HG02588 (cell line): ENCODE results near the gene NOSTRIN.
"Not testable (repeated sequence)": the region's sequence is repeated elsewhere in the genome, so short reads cannot be mapped to it uniquely, and the experiment has no call there.

Source experiments
- ATAC-seq: cut with Tn5 transposase; IDR thresholded peaks from one replicate; pipeline ENCODE4 v1.9.1; 2021; ENCODE audit warnings: mild to moderate bottlenecking, moderate library complexity; ENCODE audit not compliant: unreplicated experiment

NOSTRIN gene

DNA sequence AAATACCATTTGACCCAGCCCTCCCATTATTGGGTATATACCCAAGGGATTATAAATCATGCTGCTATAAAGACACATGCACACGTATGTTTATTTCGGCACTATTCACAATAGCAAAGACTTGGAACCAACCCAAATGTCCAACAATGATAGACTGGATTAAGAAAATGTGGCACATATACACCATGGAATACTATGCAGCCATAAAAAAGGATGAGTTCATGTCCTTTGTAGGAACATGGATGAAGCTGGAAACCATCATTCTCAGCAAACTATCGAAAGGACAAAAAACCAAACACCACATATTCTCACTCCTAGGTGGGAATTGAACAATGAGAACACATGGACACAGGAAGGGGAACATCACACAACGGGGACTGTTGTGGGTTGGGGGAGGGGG, 68.4 kb downstream of the NOSTRIN start:
- ATAC-seq: not testable (repeated sequence)

DNA sequence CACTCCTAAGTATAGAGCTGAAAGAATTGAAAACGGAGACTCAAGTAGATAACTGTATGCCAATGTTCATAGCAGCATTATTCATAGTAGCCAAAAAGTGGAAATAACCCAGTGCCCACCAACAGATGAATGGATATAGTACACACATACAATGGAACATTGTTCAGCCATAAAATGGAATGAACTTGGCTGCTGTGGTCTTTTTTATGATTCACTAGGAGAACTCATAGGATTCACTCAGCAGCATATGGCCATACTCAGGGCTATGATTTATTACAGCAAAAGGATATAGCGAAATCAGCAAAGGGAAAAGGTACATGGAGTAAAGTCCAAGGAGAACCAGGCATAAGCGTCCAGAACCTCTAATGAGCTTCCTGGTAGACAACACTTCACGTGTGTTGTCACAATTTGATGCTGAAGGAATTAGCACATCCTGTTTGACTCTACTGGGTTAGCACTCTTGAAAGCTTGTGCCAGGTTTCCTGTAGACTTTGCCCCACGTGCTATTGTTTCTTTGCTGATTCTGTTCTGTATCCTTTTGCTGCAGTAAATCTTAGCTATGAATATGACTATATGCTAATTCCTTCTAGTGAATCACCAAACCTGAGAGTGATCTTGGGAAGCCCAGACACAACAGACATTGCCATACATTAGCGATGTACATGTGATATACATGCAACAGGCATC, 72.1 kb downstream of the NOSTRIN start:
- ATAC-seq: no peak

DNA sequence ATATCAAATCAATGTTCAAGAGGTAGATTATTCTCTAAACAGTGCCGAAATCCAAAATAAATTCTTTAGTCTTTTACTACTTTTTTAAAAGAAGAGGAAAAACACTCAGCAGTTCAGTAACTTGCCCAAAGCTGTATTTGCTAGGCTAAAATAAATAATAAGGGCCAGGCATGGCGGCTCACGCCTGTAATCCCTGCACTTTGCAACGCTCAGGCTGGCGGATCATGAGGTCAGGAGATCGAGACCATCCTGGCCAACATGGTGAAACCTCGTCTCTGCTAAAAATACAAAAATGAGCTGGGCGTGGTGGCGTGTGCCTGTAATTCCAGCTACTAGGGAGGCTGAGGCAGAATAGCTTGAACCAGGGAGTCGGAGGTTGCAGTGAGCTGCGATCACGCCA, 79.7 kb downstream of the NOSTRIN start:
- ATAC-seq: not testable (repeated sequence)

- ATAC-seq: no peak
These were observed 82.5 kb downstream of the NOSTRIN start for GRCh38 chr2:168884975-168885374.

DNA sequence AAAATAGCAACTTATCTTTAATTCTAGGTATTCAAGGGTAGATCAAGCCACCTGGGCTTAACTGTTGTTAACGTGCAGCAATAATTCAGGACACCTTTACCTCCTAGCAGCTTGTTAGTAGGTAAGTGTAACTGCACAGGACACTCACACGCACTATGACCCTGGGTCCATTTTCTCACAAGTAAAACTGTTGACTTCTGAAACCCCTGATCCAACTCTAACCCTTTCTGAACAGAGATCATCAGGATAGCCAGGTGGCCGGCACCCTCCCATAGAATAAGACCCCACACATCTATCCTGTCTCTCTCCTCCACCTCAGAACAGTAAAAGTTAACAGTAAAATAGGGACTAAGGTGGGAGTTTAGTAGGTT, 87.2 kb downstream of the NOSTRIN start:
- ATAC-seq: no peak

DNA sequence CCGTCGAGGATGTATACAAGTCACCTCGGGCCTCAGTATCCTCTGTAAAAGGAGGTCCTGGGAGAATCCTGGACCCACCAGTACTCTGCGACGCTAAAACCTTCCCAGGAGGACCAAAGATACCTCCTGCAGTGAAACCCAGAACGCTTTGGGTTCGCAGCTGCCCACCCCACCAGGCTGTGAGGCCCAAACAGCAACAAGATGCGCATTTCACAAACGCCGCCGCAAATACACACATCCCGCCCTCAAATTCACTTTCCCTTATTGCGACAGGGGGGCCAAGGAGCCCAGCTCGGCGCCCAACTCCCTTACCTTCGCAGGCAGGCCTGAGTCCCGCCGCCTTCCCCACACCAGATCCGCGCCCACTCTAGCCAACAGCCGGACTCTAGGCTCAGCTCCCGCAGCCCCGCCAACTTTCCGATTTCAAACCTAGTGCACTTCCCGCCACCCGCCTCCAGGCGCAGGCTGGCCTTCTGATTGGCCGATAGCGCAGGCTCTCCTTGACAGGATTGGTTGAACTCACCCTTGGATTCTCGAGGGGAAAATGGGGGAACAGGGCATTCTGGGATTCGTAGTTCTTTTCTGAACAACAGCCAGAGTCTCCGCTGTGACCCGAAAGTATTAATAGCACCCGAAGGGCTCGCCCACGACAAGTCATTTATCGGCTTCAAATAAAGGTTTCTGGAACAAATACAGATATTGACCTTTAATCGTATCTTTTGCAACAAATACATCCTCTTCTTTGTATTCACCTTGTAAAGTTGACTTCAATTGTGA, 87.8 kb downstream of the NOSTRIN start, which contains the start of gene SPC25:
SPC25 (minus strand) TSS at position 425 of the 777 bp plus-strand sequence. CDS start 911 bp downstream, outside the sequence.
- ATAC-seq: peak; percentile 100

- ATAC-seq: no peak
These were observed 89.9 kb downstream of the NOSTRIN start for GRCh38 chr2:168892327-168892726.

GRCh38 chr2:168894101-168894500, 91.7 kb downstream of the NOSTRIN start:
- ATAC-seq: no peak

DNA sequence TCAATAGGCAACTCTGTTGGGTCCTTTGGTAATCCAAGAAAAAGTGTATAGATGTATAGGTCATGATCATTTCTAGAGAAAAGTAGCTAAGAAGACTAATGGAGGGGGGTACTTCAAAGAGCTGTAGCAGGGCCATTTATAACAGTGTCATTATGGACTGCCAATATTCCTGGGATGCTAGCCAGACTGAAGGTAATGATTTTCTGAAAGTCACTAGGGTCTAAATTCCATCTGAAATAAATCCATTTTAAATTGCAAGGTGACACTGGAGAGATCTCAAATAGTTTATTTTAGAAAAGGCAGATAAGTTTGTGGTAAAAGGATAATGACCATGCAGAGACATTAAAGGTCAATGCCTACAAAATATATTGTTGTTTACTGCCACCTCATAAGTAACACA, 92.3 kb downstream of the NOSTRIN start:
- no peak for ATAC-seq

GRCh38 chr2:168895771-168896170, 93.3 kb downstream of the NOSTRIN start:
- ATAC-seq: no peak

- no peak for ATAC-seq
These were observed 94.3 kb downstream of the NOSTRIN start for GRCh38 chr2:168896783-168897182.

DNA sequence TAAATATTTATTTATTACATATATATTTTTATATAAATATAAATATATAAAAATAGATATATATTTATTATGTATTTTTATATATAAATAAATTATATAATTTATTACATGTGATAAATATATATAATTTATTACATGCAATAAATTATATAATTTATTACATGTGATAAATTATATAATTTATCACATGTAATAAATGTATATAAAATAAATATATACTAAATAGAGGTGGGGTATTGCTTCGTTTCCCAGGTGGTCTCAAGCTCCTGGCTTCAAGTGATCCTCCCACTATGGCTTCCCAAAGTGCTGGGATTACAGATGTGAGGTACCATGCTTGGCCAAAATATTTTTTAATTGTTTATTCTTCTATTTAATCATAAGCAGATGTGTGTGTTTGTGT, 95.0 kb downstream of the NOSTRIN start:
- ATAC-seq: no peak

GRCh38 chr2:168901003-168901402, 98.6 kb downstream of the NOSTRIN start, which contains the start of gene G6PC2:
Gene G6PC2, plus strand, starts transcription at chr2:168901291. Its CDS starts 41 bp downstream, at chr2:168901332.
- ATAC-seq: no peak

- ATAC-seq: no peak
These were observed 101.5 kb downstream of the NOSTRIN start for GRCh38 chr2:168903888-168904287.

GRCh38 chr2:168904358-168904757, 101.9 kb downstream of the NOSTRIN start:
- ATAC-seq: no peak

GRCh38 chr2:168907940-168908662, 105.7 kb downstream of the NOSTRIN start:
- no peak for ATAC-seq

DNA sequence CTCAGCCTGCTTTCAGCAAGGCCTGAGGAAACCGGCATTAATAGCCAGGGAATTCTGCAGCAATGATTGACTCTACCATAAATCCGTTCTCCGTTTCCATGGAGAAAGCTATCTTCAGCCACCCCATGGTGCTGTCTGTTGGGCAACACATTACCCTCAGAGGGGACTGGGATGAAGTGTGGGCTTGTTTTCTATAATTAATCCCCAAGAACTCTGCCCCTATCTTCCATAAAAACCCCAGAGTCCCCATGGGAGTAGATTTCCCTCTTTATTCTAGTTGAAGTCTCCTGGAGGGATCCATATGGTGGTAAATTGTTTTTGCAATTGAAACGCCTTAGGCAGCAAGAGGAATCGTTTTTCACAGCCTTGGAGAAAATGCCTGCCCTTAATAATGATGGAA, 107.9 kb downstream of the NOSTRIN start:
- ATAC-seq: no peak

DNA sequence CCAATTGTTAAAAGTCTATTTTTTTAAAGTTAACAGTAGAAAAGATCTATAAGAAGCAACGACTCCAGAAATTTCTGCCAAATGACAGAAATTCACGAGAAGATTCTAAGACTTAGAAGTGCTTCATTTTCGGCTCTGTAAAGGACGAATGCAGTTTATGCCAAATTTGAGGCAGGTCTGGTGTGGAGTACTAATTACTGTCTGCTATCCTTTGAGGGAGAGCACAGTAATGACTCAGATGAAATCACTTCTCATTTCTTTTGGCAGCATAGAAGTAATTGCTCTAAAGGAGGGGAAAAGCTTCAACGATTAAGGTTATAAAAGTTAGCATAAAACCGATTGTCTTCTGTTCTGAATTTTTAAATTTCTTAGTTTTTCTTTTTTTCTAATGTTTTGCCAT, 110.0 kb downstream of the NOSTRIN start:
- ATAC-seq: no peak

DNA sequence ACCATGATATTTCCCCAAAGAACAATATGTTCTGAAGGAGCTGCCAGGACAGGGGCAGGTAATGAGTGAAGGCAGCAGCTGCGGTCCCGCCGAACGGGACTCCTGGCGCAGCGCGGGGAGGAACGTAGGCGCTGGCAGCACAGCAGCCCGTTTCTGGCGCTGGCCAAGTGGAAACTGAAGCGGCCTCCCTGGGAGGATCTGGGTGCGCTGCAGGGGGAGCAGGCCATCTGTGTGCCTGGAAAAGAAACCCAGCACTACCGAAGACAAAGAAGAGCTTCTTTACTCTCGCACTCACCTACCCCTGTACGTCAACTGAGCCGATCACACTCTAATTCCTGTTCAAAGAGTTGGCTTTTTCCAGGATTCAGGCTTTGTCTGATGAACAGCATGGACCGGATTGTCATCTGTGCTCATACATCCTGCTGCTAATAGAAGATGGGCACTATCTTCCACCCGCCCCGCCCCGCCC, 110.5 kb downstream of the NOSTRIN start:
- ATAC-seq: no peak

- ATAC-seq: no peak
These were observed 111.1 kb downstream of the NOSTRIN start for GRCh38 chr2:168913495-168913894.
